Measurements from ENCODE around the gene PHF12. TPM values are rescaled to one million over a fixed set of nuclear protein-coding genes. Genes with fewer than 3 reads are reported as not detected.

PHF12 gene
- total RNA-seq, 1 experiment from 2014 or later: 35.7 TPM

GRCh38 chr17:28957992-28958355, 6.7 kb upstream of the PHF12 start:
- ChIA-PET POLR2A (no interaction called here), CTCF (no interaction called here), RAD21 (ENCODE audit: low non-redundant PET in 1 of 2, low total read pairs in 2 of 2, uncharacterized antibody in 2 of 2, unreplicated experiment in 2 of 2) (no interaction called here)
- ATAC-seq (no peak), DNase-seq (ENCODE audit: low read depth, low spot score) (no peak)
- H3K9me2 ChIP-seq (ENCODE audit: insufficient read depth): no peaks in the 10 kb centered on the region
- no peaks in the 10 kb centered on the region for H3K79me2 ChIP-seq (ENCODE audit: insufficient read depth, low read length)
- 0 out of 2 replicates have a peak, but pooled peaks cover 6% of the 10 kb centered on the region for H3K27me3 ChIP-seq (ENCODE audit: insufficient read depth, low read length)
- H3K4me1 ChIP-seq (ENCODE audit: control insufficient read depth in 1 of 2, insufficient read depth in 2 of 2, low read length in 2 of 2): peaks cover 3 to 5% of the 10 kb centered on the region in 2 experiments; a peak in 3 of 4 replicates
- BruUV-seq (replicated peaks): no TSS peak
- no peaks in the 10 kb centered on the region for H4K20me1 ChIP-seq (ENCODE audit: insufficient read depth)
- no peak overlapping the region for H2AFZ ChIP-seq (ENCODE audit: low read depth, low read length, poor library complexity, severe bottlenecking)
- no peak overlapping the region for H3K4me2 ChIP-seq (ENCODE audit: low read length)
- no peaks in the 10 kb centered on the region for H3K36me3 ChIP-seq (ENCODE audit: control insufficient read depth in 1 of 2, insufficient read depth in 2 of 2, low read length in 2 of 2)
- intact Hi-C loops (cut with micrococcal nuclease): no loop called here
- no peak overlapping the region for H3K9ac ChIP-seq (ENCODE audit: low read length)
- H3K27ac ChIP-seq (ENCODE audit: low read depth, low read length): no peak overlapping the region
- H3K4me3 ChIP-seq (replicated peaks in 1 of 2; ENCODE audit: low read depth in 1 of 2, low read length in 2 of 2): no peak overlapping the region
- H3K9me3 ChIP-seq (ENCODE audit: control insufficient read depth in 1 of 2, insufficient read depth in 1 of 2, low read depth in 1 of 2, low read length in 2 of 2): no peaks in the 10 kb centered on the region
- no peak for TF ChIP-seq TCF7L2 (IDR thresholded peaks at IDR 0.05; ENCODE audit: borderline replicate concordance, extremely low read depth, insufficient read depth, insufficient read length)
- no peak for TF ChIP-seq ZFX (IDR thresholded peaks at IDR 0.05)
- TF ChIP-seq POLR2AphosphoS5 (IDR thresholded peaks at IDR 0.05; ENCODE audit: low read depth, low read length): no peak
- no peak for TF ChIP-seq POLR2A (IDR thresholded peaks at IDR 0.05; ENCODE audit: borderline replicate concordance, extremely low read depth, insufficient read depth, insufficient read length)
- TF ChIP-seq MAX (IDR thresholded peaks at IDR 0.05): no peak
- TF ChIP-seq SIN3A (IDR thresholded peaks at IDR 0.05; ENCODE audit: low read depth): no peak
- TF ChIP-seq JUND (IDR thresholded peaks at IDR 0.05): no peak
- TF ChIP-seq SP1 (IDR thresholded peaks at IDR 0.05; ENCODE audit: low read depth): no peak
- no peak for TF ChIP-seq ZBTB33 (IDR thresholded peaks at IDR 0.05; ENCODE audit: extremely low read depth, insufficient replicate concordance, low read length)
- TF ChIP-seq FOSL1 (IDR thresholded peaks at IDR 0.05; ENCODE audit: low read depth): no peak
- no peak for TF ChIP-seq ATF3 (IDR thresholded peaks at IDR 0.05)
- TF ChIP-seq EZH2 (IDR thresholded peaks at IDR 0.05): no peak
- no peak for TF ChIP-seq RAD21 (IDR thresholded peaks at IDR 0.05; ENCODE audit: low read depth)
- TF ChIP-seq REST (IDR thresholded peaks at IDR 0.05; ENCODE audit: low read depth): no peak
- no peak for TF ChIP-seq EZH2phosphoT487 (IDR thresholded peaks at IDR 0.05; ENCODE audit: borderline replicate concordance)
- TF ChIP-seq CBX3 (IDR thresholded peaks at IDR 0.05; ENCODE audit: low read depth): no peak
- TF ChIP-seq CTCF (IDR thresholded peaks at IDR 0.05 in 2 of 3, conservative IDR thresholded peaks at IDR 0.05 in 1 of 3; ENCODE audit: borderline replicate concordance in 1 of 3, insufficient read depth in 1 of 3, low read depth in 2 of 3, low read length in 2 of 3): no peak
- TF ChIP-seq SRF (IDR thresholded peaks at IDR 0.05; ENCODE audit: low read depth): no peak
- TF ChIP-seq ELF1 (IDR thresholded peaks at IDR 0.05; ENCODE audit: borderline replicate concordance, low read depth): no peak
